ENCODE results near the gene TNS1. TPM values are rescaled to one million over a fixed set of nuclear protein-coding genes. Genes with fewer than 3 reads are reported as not detected.

Gene TNS1
- total and polyA plus RNA-seq, 8 donors, result 38.5 to 166 (median 102) TPM

- DNase-seq, result peak in 1 of 6 donors; percentile 7
- Histone ChIP-seq H3K9me3 (no peaks in the 10 kb centered on the region), H3K36me3 (no peaks in the 10 kb centered on the region), H3K27ac (peak overlapping the region in 2 of 4 donors; percentile 23 to 65), H3K4me1 (peaks cover 35 to 58% (median 53%) of the 10 kb centered on the region in 3 donors), H3K4me3 (no peak overlapping the region), H3K27me3 (no peaks in the 10 kb centered on the region)
- WGBS, 2 donors, result 92 to 93% methylated on average over 3 of the region's 3 CpGs
- ATAC-seq, result no peak
- no peak for FAIRE-seq
- TF ChIP-seq CTCF (IDR thresholded peaks at IDR 0.05), result no peak
- intact Hi-C loops (cut with DNase I), result no loop called here
These were observed 63.6 kb downstream of the TNS1 start for GRCh38 chr2:217939220-217939619.

GRCh38 chr2:217938036-217938435 lies 64.8 kb downstream of the TNS1 start:
- WGBS, 2 donors, result 51 to 58% methylated on average over 6 of the region's 6 CpGs
- intact Hi-C loops (cut with DNase I), result no loop called here

GRCh38 chr2:217937446-217937845 lies 65.3 kb downstream of the TNS1 start:
- Histone ChIP-seq H3K9me3 (no peaks in the 10 kb centered on the region), H3K4me1 (peaks cover 32 to 60% (median 50%) of the 10 kb centered on the region in 3 donors), H3K36me3 (no peaks in the 10 kb centered on the region), H3K4me3 (peak overlapping the region in 2 of 4 donors; percentile 3 to 7), H3K27ac (peak overlapping the region; percentile 24 to 74 (median 30)), H3K27me3 (no peaks in the 10 kb centered on the region)
- FAIRE-seq (no peak), ATAC-seq (peak in 3 of 4 donors; percentile 20 to 31 (median 24)), DNase-seq (peak in 3 of 6 donors; percentile 47 to 60 (median 51))
- intact Hi-C loops (cut with DNase I), result no loop called here
- 16 to 21% methylated on average over 8 of the region's 8 CpGs for WGBS, 2 donors
- no peak for TF ChIP-seq CTCF (IDR thresholded peaks at IDR 0.05)

More at GRCh38 chr2:217938036-217938435, 64.8 kb downstream of the TNS1 start:
- DNase-seq (peak in 1 of 6 donors; percentile 22), FAIRE-seq (no peak), ATAC-seq (no peak)
- Histone ChIP-seq H3K27ac (peak overlapping the region; percentile 17 to 74 (median 26)), H3K4me1 (peaks cover 32 to 61% (median 50%) of the 10 kb centered on the region in 3 donors), H3K9me3 (no peaks in the 10 kb centered on the region), H3K4me3 (peak overlapping the region in 1 of 4 donors; percentile 7), H3K27me3 (no peaks in the 10 kb centered on the region), H3K36me3 (no peaks in the 10 kb centered on the region)
- no peak for TF ChIP-seq CTCF (IDR thresholded peaks at IDR 0.05)

- intact Hi-C loops (cut with DNase I), result no loop called here
- FAIRE-seq (no peak), DNase-seq (no peak), ATAC-seq (no peak)
- Histone ChIP-seq H3K27me3 (no peaks in the 10 kb centered on the region), H3K4me3 (peak overlapping the region in 2 of 4 donors; percentile 3 to 7), H3K4me1 (peaks cover 32 to 65% (median 53%) of the 10 kb centered on the region in 3 donors), H3K27ac (peak overlapping the region; percentile 24 to 74 (median 30)), H3K9me3 (no peaks in the 10 kb centered on the region), H3K36me3 (no peaks in the 10 kb centered on the region)
- 51 to 58% methylated on average over 10 of the region's 10 CpGs for WGBS, 2 donors
- no peak for TF ChIP-seq CTCF (IDR thresholded peaks at IDR 0.05)
These were observed 65.8 kb downstream of the TNS1 start for GRCh38 chr2:217936952-217937351.

GRCh38 chr2:217935901-217936684 lies 66.7 kb downstream of the TNS1 start:
- FAIRE-seq, result no peak
- no peaks in the 10 kb centered on the region for H3K27me3 ChIP-seq
- intact Hi-C loops (cut with DNase I), result no loop called here
- TF ChIP-seq CTCF (IDR thresholded peaks at IDR 0.05), result no peak
- H3K9me3 ChIP-seq, result no peaks in the 10 kb centered on the region
- peak overlapping the region in 2 of 4 donors; percentile 24 to 78 for H3K27ac ChIP-seq
- H3K36me3 ChIP-seq, result no peaks in the 10 kb centered on the region
- no peak for ATAC-seq
- H3K4me1 ChIP-seq, result peaks cover 32 to 63% (median 56%) of the 10 kb centered on the region in 3 donors
- H3K4me3 ChIP-seq, result no peak overlapping the region
- WGBS, 2 donors, result 56 to 61% methylated on average over 10 of the region's 10 CpGs
- peak in 2 of 6 donors; percentile 11 to 24 for DNase-seq

All from pancreas (tissue), 10 donors.